ENCODE measurements around the gene C19orf38.

DNA sequence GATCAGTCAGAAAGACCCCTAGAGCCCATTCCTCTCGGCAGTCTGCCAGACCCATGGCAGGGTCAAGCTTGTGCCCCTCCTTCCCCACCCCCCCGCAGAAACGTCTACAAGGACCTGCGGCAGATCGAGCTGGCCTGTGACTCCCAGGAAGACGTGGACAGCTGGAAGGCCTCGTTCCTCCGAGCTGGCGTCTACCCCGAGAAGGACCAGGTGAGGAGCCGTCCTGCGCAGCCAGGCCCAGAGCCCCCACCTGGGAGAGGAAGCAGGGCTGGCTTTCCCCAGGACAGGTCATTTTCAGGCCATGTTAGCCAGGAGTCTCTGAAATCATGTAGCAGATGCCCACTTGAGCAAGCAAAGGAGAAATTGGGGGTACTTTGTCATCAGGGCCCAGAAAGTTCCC, 24.5 kb upstream of the C19orf38 start:
- no peak for TF ChIP-seq CTCF (conservative IDR thresholded peaks at IDR 0.05)
- TF ChIP-seq ZFX (IDR thresholded peaks at IDR 0.05), result no peak
